Measurements from ENCODE around the gene INHBB.

Gene INHBB

DNA sequence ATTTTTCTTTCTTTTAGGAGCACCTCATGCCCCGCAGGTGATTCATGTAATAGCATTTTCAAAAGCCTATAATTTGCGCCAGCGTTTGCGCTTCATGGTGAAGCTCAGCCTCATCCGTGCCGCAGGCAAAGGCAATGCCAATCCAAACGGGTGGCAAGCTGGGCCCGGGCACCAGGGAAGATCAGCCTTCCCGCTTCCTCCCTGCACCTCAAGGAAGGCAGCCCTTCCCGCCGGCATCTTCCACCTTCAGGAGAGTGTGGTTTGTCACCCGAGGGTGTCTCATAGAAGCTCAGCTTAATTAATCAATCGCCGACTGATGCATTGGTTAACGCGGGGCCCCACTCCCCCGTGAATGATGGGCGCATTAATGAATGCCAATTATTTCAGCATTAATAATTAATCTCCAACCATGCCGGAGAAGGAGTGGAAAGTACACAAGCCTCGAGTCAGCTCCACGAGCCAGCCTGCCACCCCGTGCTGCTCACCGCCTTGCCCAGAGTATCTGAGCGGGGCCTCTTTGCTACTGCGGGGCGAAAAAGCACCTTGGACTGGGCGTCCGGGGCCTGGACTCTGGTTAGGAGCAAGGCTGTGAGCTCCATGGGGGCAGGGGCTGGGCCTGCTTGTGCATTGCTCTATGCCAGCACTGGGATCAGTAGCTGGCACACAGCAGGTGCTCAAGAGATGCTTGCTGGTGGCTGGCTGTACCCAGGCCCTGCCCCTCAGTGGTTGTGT, 13.0 kb downstream of the INHBB start:
- DNase-seq (ENCODE audit: low read depth), result no peak

DNA sequence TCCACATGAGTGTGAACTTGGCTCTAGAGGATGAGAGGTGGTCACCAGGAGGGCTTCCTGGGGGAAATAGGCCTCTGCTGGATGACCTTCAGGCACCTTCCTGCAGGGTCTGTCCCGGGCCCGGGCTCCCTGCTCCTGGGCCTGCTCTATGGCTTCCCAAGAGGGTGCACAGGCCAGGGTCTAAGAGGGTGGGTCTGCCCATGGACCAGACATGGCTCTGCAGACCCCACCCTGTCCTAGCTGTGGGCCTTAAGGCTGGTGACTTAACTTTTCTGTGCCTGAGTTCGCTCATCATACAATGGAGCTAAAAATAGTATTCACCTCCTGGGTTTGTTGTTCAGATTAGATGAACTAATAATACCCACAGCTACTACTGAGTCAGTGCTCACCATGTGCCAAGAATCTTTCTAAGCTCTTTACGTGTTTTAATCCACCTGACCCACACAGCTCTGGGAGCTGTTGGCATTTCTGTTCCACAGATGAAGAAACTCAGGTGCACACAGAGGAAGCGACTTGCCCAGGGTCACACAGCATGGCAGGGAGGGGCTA, 14.4 kb downstream of the INHBB start:
- no peak for DNase-seq (ENCODE audit: low read depth)

DNA sequence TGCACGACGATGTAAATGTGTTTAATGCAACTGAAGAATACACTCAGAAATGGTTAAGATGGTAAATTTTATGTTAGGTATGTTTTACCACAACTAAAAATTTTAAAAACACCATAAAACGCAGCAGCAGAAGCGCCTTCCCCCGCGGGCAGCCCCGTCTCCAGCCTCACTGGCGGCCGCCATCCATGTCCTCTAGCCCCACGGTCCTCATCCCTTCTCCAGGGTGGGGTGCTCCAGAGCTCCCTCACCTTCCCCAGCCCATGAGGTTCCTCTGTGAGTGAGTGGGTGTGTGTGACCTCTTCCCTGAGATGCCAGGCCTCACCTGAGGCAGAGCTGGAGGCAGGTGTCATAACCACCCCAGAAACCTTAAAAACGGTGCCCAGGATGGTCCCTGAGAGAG, 17.0 kb downstream of the INHBB start:
- DNase-seq (ENCODE audit: low read depth), result no peak

DNA sequence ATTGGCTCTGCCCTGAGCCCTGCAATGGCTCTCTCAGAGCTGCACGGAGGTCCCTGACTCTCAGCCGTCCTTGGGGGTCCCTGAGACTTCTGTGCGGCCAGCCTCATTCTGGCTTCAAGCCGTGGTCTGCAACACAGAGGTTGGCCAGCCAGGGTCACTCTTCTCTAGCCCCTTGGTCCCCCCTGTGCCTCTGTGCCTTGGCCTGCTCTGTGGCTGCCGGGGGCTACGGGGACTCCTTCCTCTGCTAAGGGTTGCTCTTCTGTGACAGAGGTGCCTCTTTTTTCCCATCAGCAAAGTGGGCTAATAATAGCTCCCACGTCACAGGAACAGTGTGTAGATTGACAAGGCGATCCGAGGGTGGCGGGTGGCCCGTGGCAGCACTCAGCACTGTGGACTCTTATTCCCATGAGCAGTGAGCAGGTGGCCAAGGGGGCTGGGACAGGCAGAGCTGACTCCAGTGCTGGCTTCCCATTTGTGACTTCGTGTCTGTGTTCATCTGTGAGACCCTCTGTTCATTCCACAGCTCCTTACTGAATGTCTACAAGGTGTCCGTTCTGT, 19.4 kb downstream of the INHBB start:
- DNase-seq (ENCODE audit: low read depth), result no peak

DNA sequence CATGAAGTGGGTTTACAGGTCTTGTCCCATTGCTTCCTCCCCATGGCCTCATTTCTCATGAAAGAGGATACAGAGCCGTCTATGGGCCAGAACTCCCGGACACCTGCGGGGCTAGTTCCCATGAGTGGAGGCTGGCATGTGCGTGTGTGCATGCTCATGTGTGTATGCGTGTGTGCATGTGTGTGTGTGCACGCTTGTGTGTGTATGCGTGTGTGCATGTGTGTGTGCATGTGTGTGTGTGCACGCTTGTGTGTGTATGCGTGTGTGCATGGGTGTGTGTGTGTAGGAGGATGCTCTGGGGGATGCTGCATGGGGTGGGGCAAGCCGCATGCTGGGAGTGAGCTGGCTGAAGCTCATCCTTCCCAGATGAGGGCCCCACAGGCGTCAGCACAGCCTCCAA, 20.8 kb downstream of the INHBB start:
- no peak for DNase-seq (ENCODE audit: low read depth)

DNA sequence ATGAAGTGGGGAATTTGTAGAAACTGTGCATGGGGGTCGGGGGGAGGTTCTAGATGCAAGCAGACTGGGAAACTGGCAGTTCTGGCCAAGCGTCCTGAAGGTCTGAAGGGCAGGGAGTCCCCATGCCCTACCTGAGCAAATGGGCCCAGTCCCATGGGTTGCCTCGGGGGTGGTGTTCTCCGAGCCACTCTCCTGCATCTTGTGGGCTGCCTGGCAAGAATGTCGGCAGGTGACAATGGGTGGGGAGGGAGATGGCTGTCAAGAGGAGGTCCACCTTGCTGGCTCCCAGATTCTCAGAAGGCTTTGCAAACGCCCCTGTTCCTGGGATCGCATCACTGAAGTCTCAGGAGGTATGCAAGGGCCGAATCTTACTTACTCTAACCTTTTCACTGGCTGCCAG, 21.3 kb downstream of the INHBB start:
- no peak for DNase-seq (ENCODE audit: low read depth)

DNA sequence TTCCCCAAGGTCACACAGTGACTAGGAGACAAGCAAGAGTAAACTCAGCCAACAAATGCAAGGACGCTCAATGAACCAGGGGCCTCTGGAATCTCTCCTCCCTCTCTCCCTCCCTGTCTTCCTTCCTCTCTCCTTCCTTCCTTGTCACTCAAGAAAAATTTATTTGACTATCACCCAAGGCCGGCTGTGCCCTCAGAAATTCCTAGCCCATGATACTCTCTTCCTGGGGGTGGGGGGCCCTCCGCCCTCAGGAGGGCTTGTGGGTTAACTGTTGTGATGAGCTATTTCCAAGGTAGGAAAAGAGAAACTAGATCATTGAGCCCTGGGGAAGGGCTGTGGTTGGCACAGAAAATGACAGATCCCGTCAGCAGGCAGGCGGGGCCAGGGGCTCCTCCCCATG, 21.7 kb downstream of the INHBB start:
- DNase-seq (ENCODE audit: low read depth), result no peak

DNA sequence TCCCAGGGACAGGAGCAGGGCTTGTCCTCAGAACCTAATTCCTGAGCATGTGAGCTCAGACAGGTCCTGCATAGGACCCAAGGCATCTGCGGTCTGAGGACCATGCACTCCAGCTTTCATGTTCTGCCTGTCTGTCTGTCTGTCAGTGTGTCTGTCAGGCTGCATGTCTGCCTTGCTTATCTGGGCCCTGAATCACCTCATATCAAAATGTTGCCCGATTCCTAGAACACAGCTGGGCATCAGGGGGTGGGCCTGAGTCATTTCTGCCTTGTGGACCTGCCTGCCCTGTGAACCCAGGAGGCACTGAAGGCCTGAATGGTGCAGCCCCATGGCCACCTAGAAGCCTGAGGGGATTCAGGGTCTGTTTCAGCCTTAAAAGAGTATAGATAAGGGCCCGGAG, 22.1 kb downstream of the INHBB start:
- DNase-seq (ENCODE audit: low read depth), result no peak

DNA sequence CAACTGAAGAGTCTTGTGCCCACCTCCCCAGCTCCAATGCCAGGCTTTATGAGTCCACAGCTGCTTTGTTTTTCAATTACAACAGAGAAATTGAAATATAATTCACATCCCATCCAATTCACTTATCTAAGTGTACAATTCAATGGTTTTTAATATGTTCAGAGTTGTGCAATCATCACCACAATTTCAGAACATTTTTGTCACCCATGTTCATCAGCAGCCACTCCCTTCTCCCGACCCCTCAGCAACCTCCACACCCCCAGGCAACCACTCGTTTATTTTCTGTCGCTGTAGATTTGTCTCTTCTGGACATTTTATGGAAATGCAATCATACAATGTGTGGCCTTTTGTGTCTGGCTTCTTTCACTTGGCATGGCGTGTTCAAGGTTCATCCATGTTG, 23.3 kb downstream of the INHBB start:
- no peak for DNase-seq (ENCODE audit: low read depth)

DNA sequence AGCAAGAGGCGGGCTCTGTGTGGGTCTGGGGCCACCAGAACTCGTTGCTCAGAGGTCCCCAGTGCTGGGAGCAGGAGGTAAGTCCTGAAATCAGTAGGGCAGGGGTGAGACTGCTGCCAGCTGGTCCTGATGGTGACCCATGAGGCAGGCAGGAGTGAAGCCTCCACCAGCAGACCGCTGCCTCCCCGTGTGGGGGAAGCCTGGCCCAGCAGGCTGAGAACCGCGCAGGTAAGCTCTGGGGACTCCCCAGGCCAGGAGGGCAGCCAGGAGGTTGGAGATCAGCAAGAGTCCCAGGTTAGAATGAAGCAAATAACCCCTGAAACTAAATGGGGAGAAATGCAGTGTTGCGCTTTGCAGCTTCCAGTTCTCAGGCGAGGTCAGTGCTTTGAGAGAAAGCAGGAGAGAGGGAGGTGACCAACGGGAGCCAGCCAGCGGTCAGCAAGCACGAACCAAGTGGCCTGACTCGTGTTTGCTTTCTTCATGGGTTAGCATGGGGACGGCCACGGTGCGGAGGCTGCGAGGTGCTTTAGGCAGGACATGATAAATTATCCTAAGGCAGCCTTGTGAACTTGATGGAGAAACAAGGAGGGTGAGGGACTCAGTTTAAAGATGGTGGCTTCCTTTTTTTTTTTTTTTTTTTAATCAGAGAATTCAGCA, 26.2 kb downstream of the INHBB start:
- no peak for DNase-seq (ENCODE audit: low read depth)

DNA sequence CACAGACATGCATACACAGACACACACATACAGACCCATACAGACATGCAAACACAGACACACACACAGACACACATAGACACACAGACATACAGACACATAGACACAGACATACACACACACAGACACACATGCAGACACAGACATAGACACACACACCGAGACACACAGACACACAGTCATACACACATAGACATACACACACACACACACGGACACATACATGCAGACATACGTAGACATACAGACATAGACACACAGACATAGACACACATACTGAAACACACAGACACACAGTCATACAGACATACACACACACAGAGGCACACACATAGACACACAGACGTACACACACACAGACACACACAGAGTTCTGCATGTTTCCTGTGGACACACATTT, 26.9 kb downstream of the INHBB start:
- DNase-seq (ENCODE audit: low read depth), result no peak

DNA sequence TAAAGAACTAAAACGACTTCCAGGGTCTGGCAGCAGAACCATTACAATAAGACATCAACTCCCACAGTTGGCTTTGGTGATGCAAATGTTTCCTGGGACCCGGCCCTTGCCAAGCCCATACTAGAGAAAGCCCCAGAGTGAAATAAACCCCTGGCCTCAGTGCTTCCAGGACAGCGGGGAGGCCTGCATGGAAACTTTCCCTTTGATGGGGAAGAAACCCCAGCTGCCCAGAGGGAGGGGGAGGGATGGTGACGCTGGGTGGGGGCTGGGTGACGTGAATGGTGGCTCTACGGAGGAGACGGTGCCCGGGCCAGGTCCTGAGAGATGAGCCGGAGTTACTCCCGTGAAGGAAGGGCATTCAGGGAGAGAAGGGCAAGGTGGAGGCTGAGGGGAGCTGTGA, 27.5 kb downstream of the INHBB start:
- DNase-seq (ENCODE audit: low read depth), result no peak

DNA sequence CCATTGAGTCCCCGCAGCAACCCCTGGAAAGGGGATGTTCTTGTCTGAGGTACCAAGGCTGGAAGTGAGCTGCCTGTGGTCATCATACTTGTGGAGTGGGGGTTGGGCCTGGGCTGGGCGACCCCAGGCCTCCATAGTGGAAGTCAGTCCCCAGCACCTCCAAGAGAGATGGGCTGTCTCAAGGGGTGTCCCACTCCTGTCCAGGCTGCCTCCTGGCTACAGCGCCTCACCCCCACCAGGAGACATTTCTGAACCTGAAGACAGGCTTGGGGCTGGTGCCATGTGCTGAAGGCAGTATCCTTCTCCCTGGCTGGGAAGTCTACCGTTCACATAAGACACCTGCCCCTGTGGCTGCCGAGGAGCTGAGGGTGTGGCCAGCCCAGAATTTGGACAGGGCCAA, 28.9 kb downstream of the INHBB start:
- no peak for DNase-seq (ENCODE audit: low read depth)

DNA sequence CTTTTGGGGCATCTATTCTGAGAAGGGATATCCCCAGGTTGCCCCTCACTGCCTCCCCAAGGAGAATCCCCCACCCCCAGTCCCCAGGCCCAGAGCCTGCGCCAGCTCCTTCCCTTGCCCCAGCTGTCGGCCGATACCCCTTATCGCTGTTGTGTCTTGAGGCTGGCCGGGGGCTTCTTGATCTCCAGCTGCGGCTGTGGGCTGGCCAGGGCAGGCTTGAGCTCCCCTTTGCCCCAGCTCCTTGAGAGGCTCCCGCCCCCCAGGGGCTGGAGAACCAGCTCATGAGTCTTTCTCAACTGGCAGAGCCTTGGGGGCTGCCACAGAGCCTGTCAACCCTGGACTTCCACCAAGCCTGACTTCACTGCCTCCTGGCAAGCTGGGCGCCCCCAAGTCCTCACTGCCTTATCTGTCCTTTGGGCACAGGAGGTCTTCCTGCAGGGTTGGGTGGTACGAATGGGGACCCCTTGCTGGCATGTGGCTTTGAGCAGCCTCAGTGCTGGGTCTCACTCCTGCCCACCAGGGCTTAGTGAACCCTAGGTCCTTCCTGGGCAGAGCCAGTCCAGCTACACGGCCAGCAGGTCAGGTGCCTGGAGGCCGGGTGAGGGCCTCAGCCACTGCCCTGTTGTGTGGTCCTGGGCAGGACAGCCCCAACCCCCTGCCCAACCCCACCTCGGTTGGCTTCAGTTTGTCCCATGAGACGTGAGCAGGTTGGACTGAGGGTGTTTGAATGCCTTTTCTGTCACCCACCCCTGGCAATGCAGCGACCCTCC, 29.5 kb downstream of the INHBB start:
- no peak for DNase-seq (ENCODE audit: low read depth)

DNA sequence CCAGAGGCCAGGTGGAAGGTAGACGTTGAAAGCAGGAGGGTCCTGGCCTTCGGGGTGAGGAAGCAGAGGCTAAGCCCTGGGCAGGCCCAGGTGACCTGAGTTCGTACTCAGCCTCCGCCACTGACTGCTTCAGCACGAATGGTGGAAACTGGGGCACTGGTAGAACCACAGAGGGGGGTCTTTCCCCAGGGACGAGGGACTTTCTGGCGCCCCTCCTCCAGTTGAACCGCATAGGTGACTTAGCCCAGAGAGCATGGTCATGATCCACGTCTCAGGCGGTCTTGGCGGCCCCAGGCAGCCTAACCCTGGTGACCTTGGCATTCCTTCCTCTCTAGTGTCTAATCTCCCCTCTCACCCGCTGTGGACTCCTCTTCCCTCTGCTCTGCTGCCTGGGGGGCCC, 30.2 kb downstream of the INHBB start:
- DNase-seq (ENCODE audit: low read depth), result no peak

DNA sequence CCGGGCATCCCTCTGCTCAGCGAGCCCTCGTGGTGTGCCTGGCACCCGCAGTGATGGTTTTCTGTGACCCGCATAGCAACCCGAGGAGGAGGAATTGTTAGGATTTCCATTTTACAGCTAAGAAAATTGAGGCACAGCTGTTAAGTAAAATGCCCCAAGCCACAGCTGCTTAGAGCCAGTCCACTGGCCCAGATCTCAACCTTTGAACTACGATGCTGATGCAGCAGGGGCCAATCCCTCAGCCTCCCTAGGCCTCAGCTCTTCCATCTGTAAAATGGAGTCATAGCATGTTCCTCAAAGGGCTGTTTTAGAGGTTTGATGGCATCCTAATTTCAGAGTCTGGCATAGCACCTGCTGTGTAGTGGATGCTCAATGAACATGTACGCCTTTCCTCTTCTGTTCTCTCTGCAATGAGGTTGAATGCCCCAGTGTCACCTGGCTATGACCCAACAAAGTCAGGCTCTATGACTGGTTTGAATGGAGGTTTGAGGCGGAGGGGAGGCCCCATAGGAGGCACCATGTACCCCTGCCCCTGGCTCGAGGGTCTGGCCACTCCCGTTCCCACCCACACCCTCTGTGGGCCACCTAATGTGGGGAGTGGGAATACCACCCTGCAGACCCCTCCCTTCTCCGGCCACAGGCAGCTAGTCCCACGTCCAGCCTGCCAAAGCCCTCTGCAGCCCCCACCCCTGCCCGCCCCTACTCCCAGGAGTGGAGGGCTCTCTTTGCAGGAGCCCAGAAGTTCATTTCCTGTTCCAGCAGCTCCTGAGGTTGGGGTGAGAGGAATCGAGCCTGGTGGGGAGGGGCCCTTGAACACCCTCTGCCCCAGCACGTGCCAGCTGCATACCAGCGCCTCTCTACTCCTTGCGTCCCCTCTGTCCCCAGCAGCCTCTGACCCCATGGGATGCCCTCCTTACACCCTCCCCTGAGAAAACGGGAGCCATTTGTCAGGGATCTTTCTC, 31.0 kb downstream of the INHBB start:
- no peak for DNase-seq (ENCODE audit: low read depth)

DNA sequence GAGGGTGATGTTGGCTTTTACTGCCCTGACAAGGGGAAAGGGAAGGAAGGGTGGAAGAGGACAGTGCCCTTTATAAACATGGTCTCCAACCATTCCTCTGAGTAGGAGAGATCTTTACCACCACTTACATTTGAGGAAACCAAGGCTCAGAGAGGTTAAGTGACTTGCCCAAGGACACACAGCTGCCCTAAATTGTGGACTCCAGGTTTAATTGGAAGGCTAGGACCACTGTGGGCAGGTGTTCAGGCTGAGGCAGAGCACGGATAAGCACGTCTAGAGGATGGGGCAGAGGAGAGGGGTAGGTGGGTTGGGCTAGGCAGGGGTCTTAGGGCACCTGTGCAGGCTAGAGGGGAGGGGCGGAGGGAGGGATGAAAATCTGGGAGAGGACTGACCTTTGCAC, 32.7 kb downstream of the INHBB start:
- DNase-seq (ENCODE audit: low read depth), result no peak

DNA sequence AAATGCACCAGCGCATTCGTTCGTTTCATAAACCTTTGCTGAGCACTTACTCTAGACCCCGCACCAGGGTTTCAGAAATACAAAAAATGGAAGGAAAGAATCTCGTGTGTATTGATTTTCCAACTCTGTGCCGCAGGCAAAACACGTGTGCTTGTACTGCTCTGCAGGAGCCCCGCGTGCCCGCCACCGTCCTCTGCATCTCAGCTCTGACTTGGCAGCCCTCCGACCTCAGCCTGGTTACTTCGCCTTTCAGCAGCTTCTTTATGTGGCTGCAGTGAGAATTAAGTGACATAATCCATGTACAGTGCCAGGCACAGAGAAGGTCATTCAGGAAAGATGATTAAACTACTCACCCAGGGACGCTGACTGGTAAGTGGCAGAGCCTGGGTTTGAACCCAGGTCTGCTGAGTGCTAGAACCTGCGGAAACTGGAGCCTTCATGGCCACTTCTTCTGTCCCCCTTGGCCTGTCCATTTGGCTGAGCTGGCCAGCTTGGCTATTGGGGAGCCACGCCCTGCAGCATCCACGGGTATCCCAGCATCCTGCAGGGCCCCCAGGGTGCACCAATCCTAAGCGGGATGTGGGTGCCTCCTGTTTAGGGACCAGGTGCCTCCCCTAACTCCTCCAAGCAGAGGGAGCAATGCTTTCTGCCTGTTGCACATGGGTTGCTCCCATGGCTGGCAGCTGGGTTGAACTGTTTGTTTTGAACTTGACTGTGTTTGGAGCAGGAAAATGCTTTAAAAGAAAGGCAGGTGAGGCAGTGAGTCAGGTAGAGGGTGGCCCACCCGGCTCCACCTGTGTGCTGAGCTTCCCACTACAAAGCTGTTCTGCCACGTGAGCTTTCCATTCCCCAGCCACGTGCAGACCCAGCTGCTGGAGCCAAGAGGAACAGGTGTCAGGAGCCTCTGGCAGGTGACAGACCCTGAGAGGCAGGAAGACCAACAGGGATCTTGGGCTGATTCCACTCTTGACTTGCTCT, 34.3 kb downstream of the INHBB start:
- DNase-seq (ENCODE audit: low read depth), result no peak

DNA sequence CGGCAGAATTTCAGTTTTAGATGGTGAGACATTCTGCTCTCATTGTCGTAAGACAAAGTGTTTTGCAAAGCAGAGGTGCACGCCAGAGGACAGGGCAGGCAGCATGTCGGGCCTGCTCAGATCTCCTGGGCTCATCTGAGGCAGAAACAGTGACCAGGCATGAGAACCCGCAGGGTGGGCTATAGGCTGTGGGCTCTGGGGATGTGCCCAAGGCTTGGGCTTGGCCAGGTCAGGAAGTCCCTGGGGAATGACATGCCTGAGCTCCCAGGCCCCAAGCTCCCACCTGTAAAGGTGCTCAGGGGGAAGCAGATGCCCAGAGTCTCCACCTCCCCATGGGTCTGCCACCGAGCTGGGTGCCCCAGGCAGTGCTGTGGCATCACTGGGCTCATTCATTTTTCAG, 35.3 kb downstream of the INHBB start:
- no peak for DNase-seq (ENCODE audit: low read depth)

DNA sequence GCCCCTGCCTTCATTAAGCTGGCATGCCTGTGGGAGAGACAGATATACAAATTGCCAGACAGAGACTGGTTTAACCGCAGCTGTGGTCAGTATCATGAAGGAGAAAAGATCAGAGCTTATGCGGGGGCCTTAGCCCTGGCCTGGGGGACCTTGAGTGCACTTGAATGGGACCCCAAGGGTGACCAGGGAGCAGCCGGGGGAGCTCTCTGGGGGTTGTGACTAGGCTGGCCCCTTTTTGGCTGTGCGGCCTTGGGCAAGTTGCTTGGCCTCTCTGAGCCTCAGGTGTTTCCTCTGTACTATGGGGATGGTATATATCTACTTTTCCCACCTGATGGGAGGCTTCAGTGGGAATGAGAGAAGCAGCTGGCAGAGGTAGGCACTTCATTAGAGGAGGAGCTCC, 35.7 kb downstream of the INHBB start:
- no peak for DNase-seq (ENCODE audit: low read depth)

Data from stimulated activated CD8-positive, alpha-beta memory T cell treated with anti-CD3 and anti-CD28 coated beads, Interleukin-12 subunit alpha, Interleukin-12 subunit beta, amount 100 ng/mL, for 4 hours (primary cell).